Osteoblast (primary cell): ENCODE data around the gene ZNF148. TPM values are rescaled to one million over a fixed set of nuclear protein-coding genes. Genes with fewer than 3 reads are reported as not detected.

Source experiments
- DNase-seq: peaks from one replicate; pipeline ENCODE4 v3.0.0; 2011; ENCODE audit warnings: low spot score, mixed read lengths; ENCODE audit not compliant: insufficient read length; ENCODE audit errors: missing footprints
- H2AFZ ChIP-seq: 2 replicates; pipeline ENCODE4 v1.6.0; 2011; ENCODE audit warnings: mild to moderate bottlenecking, low read length
- H3K27ac ChIP-seq: 2 replicates; pipeline ENCODE4 v1.5.1; 2011; ENCODE audit warnings: mild to moderate bottlenecking, low read depth, low read length, moderate library complexity
- H3K27me3 ChIP-seq: 2 replicates; pipeline ENCODE4 v1.6.0; 2012; ENCODE audit warnings: mild to moderate bottlenecking, control low read depth, inconsistent platforms, low read length, moderate library complexity; ENCODE audit not compliant: insufficient read depth
- H3K36me3 ChIP-seq: 2 replicates; pipeline ENCODE4 v1.5.1; 2011; ENCODE audit warnings: mild to moderate bottlenecking, low read length, control low read depth, moderate library complexity; ENCODE audit not compliant: insufficient read depth
- H3K4me1 ChIP-seq: 2 replicates; pipeline ENCODE4 v1.5.1; 2011; ENCODE audit warnings: mild to moderate bottlenecking, low read length, control low read depth, moderate library complexity; ENCODE audit not compliant: insufficient read depth
- H3K4me2 ChIP-seq: 2 replicates; pipeline ENCODE4 v1.6.0; 2011; ENCODE audit warnings: mild to moderate bottlenecking, low read length; ENCODE audit not compliant: insufficient read depth
- H3K4me3 ChIP-seq: fragments of 200-600 bp; sonication (generic); 3 replicates; pipeline ENCODE4 v1.5.1; 2012; ENCODE audit warnings: mild to moderate bottlenecking, low read length, inconsistent platforms; ENCODE audit not compliant: insufficient read depth
- H3K79me2 ChIP-seq: 2 replicates; pipeline ENCODE4 v1.6.0; 2012; ENCODE audit warnings: mild to moderate bottlenecking, low read length, control low read depth, inconsistent platforms; ENCODE audit not compliant: insufficient read depth
- H3K9me3 ChIP-seq: 2 replicates; pipeline ENCODE4 v1.5.1; 2011; ENCODE audit warnings: low read depth, low read length, control low read depth
- H4K20me1 ChIP-seq: 2 replicates; pipeline ENCODE4 v1.6.0; 2012; ENCODE audit warnings: mild to moderate bottlenecking, low read length, control low read depth; ENCODE audit not compliant: insufficient read depth
- CTCF ChIP-seq: IDR thresholded peaks from 2 replicates; pipeline ENCODE4 v1.5.1; 2011; ENCODE audit warnings: mild to moderate bottlenecking, low read depth, low read length, moderate library complexity; ENCODE audit errors: extremely low read depth
- total RNA-seq: library from RNA; depleted of rRNA; stranded (reverse); fragments of >200 nt; gene quantifications from 2 replicates; pipeline ENCODE4 v1.2.3, GENCODE V29; 2012

ZNF148 gene
- total RNA-seq, 1 donor: 38.4 TPM

- peak; percentile 65 for DNase-seq
- H3K4me1 ChIP-seq: peaks cover 23% of the 10 kb centered on the region
- TF ChIP-seq CTCF: no peak
- H3K79me2 ChIP-seq: peaks cover 85% of the 10 kb centered on the region
- peak overlapping the region; percentile 61 for H3K4me2 ChIP-seq
- H3K27me3 ChIP-seq: no peaks in the 10 kb centered on the region
- no peak overlapping the region for H2AFZ ChIP-seq
- peaks cover 33% of the 10 kb centered on the region for H4K20me1 ChIP-seq
- no peaks in the 10 kb centered on the region for H3K9me3 ChIP-seq
- H3K36me3 ChIP-seq: no peaks in the 10 kb centered on the region
- H3K27ac ChIP-seq: peak overlapping the region; percentile 74
- H3K4me3 ChIP-seq: no peak overlapping the region
Observed at GRCh38 chr3:125300416-125300815, 74.7 kb downstream of the ZNF148 start.

GRCh38 chr3:125294411-125294810 is 80.7 kb downstream of the ZNF148 start:
- H3K27ac ChIP-seq: no peak overlapping the region
- no peak for DNase-seq
- H3K27me3 ChIP-seq: no peaks in the 10 kb centered on the region
- H3K9me3 ChIP-seq: no peaks in the 10 kb centered on the region
- H3K4me2 ChIP-seq: no peak overlapping the region
- no peaks in the 10 kb centered on the region for H3K4me1 ChIP-seq
- TF ChIP-seq CTCF: no peak
- no peak overlapping the region for H2AFZ ChIP-seq
- H4K20me1 ChIP-seq: peaks cover 40% of the 10 kb centered on the region
- no peak overlapping the region for H3K4me3 ChIP-seq
- no peaks in the 10 kb centered on the region for H3K36me3 ChIP-seq
- peaks cover 84% of the 10 kb centered on the region for H3K79me2 ChIP-seq

- H3K4me2 ChIP-seq: no peak overlapping the region
- peaks cover 32% of the 10 kb centered on the region for H4K20me1 ChIP-seq
- DNase-seq: no peak
- H3K9me3 ChIP-seq: no peaks in the 10 kb centered on the region
- H3K4me3 ChIP-seq: no peak overlapping the region
- no peaks in the 10 kb centered on the region for H3K4me1 ChIP-seq
- peaks cover 85% of the 10 kb centered on the region for H3K79me2 ChIP-seq
- peaks cover 4% of the 10 kb centered on the region for H3K36me3 ChIP-seq
- no peak for TF ChIP-seq CTCF
- no peak overlapping the region for H2AFZ ChIP-seq
- H3K27me3 ChIP-seq: no peaks in the 10 kb centered on the region
- no peak overlapping the region for H3K27ac ChIP-seq
Observed at GRCh38 chr3:125292015-125292414, 83.1 kb downstream of the ZNF148 start.

GRCh38 chr3:125289429-125289981 is 85.6 kb downstream of the ZNF148 start:
- TF ChIP-seq CTCF: no peak

More at GRCh38 chr3:125289429-125289981, 85.6 kb downstream of the ZNF148 start:
- Histone ChIP-seq H4K20me1 (peaks cover 23% of the 10 kb centered on the region), H3K4me3 (no peak overlapping the region), H3K9me3 (no peaks in the 10 kb centered on the region), H3K27me3 (no peaks in the 10 kb centered on the region), H3K36me3 (peaks cover 4% of the 10 kb centered on the region), H2AFZ (no peak overlapping the region), H3K4me1 (no peaks in the 10 kb centered on the region), H3K4me2 (no peak overlapping the region), H3K79me2 (peaks cover 76% of the 10 kb centered on the region), H3K27ac (no peak overlapping the region)
- DNase-seq: no peak
